Stimulated activated CD8-positive, alpha-beta memory T cell treated with anti-CD3 and anti-CD28 coated beads, Interleukin-15, amount 100 ng/mL, for 24 hours (primary cell): ENCODE measurements around the gene PCA3.

ENCODE experiments used
- DNase-seq: peaks from one replicate; pipeline ENCODE4 v3.0.0-alpha.2; 2020; ENCODE audit warnings: low read depth

The PCA3 gene

DNA sequence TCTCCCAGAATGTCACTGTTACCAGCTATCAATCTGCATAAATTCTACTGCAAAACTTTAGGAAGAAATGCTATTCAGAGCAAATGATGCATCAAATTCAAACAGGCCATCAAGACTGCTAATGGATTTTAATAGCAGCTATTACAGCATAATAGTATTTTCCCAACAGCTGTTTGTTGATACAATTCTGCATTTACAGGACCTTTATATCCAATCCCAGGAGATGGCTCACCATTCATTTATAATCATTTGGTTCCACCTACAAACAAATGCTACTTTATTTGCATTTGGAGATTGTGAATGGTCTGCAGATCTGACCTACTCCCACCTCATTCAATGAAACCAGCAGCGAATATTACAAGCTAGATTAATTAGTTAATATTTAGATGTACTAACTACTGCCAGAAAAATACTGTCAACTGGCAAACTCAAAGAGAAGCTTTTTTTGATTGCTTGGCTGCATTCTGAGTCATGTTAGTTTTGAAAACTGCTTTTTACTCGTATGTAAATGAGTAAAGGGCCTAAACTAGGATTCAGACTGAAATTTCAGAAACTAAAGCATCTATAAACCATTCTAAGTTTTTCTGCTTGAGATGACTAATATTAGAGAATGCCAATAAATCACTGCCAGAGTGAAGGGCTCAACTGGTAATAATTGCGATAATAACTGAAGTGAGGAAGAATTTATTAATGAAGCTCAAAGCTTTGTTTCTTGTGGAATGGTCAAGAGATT lies 7.1 kb upstream of the PCA3 start:
- no peak for DNase-seq

DNA sequence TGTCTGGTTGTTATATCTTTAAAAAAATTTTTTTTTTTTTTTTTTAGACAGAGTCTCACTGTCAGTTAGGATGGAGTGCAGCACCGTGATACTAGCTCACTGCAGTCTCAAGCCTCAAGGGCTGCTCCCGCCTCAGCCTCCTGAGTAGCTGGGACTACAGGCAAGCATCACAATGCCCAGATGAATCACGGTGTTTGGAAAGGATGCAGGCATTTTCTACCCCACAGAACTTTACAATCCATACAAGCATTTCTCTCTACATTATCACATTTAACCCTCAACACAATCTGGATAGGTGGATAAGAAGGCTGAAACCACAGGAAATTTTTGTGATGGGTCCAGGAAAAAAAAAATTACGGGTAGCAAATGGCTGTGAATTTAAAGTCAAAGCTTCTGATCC lies 5.8 kb upstream of the PCA3 start:
- no peak for DNase-seq

DNA sequence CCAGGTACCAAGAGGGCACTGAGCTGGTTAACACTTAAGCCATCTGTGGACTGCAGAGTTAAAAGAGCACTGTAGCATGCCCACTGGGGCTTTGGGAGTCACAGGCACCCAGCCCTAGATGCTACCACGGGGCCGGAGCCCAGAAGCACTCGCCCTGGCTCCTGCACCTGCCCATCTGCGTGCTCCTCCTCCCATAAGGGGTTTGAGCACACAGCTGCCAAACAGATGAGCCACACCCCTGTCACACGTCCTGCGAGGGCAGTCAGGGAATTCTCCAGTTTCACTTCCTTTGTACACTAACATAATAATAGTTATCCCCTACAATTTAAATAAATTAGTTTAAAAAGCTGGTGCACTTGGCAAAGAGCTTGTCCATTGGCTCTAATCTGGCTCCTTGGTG lies 4.5 kb upstream of the PCA3 start:
- DNase-seq, result no peak

DNA sequence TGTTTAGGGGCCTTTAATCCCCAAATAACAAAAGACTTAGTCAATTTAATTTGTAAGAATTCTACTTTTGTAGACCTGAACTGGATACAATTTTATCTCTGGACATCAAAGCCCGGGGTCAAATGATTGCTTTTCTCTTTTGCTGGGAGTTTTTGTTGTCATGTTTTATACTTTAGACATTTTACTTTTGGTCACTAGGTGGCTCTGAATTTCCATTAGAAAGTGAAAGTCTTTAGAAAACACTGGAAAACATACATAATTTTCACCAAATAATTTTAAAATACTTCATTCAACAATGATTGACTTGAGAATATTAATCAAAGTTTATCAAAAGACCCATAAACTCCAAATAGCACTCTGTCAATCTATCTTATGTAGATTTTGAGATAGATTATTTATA lies 2.8 kb upstream of the PCA3 start:
- no peak for DNase-seq

DNA sequence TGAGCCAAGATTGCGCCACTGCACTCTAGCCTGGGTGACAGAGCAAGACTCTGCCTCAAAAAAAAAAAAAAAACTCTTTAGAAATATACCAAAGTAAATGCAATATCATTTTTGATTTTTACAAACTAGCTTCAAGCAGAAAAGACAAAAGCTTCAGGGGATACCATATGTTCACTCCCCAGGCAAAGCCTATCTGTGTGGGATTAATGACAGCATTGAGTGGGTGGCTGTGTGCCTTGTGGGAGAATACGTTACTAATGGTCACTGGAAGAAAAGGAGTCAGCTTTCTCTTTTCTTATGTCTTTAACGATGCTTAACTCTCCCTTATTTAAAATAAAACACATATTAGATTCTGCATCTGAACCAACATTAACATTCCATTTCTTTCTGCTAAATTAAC lies 1.9 kb downstream of the PCA3 start:
- no peak for DNase-seq

DNA sequence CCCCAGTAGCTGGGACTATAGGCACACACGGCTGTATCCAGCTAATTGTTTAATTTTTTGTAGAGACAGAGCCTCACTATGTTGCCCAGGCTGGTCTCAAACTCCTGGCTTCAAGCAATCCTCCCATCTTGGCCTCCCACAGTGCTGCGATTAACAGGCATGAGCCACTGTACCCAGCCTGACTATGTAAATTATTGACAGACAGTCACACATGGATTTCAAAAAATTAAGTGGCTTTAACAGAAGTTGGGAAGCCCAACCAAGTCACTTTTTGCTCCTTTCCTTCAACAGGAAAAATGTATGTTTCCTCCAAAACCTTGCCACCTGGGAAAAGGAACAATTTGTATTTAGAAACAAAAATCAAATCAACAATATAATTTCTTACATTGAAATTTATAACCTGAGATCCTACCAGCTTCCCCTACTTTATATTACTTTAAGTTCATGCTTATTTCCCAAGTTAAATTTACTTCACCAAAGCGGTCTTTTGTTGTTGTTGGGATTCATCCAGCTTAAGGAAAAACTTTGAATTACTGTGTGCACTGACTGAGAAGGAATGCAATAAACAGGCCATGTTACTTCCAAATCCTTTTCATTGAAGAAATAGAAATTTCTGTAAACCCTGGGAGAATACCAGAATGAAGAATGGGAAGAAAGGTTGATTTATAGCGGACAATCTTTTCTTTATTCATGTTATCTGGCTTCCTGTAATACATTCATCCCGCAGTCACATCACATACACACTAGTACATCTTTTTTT lies 8.6 kb downstream of the PCA3 start:
- no peak for DNase-seq

DNA sequence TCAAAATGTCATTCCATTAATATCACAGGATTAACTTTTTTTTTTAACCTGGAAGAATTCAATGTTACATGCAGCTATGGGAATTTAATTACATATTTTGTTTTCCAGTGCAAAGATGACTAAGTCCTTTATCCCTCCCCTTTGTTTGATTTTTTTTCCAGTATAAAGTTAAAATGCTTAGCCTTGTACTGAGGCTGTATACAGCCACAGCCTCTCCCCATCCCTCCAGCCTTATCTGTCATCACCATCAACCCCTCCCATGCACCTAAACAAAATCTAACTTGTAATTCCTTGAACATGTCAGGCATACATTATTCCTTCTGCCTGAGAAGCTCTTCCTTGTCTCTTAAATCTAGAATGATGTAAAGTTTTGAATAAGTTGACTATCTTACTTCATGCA lies 20.6 kb downstream of the PCA3 start:
- no peak for DNase-seq

DNA sequence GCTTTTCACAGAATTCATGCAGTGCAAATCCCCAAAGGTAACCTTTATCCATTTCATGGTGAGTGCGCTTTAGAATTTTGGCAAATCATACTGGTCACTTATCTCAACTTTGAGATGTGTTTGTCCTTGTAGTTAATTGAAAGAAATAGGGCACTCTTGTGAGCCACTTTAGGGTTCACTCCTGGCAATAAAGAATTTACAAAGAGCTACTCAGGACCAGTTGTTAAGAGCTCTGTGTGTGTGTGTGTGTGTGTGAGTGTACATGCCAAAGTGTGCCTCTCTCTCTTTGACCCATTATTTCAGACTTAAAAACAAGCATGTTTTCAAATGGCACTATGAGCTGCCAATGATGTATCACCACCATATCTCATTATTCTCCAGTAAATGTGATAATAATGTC lies 21.3 kb downstream of the PCA3 start:
- DNase-seq, result no peak

DNA sequence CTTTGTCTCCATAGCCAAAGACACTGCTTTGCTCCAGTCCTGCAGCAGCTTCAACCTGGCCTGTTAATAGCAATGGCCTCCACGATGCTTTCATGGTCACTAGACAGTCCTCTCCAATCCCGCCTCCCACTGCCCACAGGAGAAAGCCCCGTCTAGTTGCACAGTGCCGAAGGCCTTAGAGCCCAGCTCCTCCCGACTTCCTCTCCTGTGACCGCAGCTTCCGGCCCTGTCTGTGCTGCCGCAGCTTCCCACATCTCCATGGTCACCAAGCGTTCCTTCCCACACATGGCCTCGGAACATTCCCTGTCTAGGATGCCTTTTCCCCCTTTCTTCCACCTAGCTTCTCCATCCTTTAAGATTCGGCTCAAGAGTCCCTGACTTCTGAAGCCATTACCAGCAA lies 23.4 kb downstream of the PCA3 start:
- no peak for DNase-seq

DNA sequence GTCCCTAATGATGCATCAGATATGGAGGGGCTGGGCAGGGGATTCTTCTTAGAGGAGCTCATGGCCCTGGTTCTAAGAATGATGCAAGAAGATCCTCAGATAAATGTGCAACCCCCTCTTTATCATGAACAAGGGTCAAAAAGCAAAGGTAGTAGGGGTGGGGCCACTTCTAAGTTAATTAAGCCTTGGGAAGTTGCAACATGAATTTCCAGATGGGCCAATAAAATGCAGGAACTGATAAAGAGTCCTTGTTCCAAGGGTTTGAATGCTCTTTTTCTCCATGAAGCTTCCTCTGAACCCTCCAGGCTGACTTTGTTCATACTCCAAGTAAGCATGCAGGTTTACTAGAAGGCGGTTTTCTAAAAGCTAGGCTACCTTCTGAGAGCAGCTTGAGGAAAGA lies 25.6 kb downstream of the PCA3 start:
- DNase-seq, result no peak

DNA sequence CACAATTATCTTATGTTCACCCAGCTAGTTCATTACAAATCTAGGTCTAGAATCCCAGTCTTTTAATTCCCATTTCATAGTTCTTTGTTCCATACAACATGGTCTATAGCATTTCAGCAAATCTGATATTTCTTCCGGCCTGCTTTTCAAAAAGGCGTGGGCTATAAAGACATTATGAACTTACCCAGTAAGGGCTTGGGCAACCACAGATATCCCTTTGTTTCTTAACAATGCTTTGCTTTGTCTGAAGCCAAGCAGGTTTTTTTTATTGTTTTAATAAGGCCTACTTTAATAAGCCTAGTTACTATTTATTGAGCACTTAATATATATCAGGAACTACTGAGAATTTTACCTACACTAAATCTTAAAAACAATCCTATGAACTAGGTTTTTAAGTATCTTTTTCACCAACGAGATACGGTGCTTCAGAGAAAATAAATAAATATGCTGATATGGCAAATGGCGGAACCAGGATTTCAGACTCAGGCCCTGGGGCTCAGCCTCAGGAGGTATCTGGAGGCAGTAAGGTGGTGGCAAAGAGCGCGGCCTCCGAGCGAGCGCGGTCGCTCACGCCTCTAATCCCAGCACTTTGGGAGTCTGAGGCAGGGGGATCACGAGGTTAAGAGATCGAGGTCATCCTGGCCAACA lies 29.7 kb downstream of the PCA3 start:
- DNase-seq, result no peak

DNA sequence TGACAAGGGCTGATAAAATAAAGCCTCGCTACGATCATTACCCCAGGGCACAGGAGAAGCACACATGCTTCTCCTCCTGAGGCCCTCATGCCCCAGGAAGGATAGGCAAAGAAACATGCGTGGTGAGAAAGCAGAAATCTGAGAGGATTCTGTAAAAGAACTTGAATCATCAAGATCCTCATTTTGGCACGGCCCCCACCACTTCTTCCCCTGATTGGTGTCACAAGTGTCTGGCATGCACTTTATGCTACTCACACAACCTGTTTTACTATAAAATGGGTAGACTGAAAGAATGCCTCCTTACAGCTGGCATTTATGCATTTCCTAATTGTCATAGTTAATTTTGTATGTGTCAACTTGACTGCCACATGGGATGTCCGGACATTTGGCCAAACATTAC lies 32.1 kb downstream of the PCA3 start:
- DNase-seq, result no peak

DNA sequence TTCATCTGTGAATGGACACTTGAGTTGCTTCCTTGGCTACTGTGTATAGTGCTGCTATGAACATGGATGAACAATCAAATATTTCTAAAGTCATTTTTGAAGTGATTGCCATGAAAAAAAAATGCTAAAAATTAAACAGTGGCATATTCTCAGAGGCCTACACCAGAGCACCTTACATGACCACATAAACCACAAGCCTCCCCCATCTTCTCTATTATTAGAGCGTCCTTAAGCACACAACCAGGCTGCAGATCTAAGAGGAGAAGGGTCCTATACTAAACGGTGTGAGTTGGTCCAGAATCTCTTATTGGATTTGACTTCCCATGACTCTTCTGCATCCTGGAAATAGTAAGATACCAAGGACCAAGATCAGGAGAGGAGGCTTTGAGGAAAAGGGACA lies 34.3 kb downstream of the PCA3 start:
- DNase-seq, result no peak

DNA sequence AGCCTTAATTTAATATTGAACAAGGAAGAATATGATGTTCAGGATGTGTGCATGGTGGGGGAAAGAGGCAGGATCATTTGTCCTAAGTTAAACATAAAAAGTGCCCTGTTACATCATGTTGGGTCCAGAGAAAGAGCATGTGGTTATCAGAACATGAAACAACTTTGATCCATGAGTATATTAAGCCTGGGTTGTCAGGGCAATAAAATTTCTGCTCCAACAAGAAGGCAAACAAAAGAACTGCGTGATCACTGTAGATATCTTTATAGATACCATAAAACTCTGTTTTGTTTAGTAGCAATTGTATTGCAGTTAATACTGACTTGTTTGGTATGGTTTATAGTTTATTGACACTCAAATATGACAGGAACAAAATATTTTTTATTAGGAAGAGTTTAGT lies 35.2 kb downstream of the PCA3 start:
- no peak for DNase-seq

DNA sequence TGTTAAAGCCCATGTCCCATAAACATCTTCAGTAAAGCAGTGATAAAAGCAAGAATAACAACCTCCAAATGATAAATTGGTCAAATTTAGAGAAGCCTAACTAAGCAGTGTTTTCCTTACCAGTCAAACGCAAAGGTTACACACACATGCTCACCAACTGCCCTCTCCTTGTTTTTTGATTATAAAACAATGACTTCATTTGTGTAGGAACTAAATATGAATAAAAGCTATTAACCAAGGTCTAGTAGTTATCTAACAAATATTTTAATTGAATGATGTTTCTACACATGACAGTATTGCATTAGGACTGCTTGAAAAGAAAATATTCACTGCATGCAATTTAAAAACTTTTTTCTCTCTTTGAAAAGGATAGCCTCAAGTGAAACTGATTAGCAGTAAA lies 36.7 kb downstream of the PCA3 start:
- no peak for DNase-seq

DNA sequence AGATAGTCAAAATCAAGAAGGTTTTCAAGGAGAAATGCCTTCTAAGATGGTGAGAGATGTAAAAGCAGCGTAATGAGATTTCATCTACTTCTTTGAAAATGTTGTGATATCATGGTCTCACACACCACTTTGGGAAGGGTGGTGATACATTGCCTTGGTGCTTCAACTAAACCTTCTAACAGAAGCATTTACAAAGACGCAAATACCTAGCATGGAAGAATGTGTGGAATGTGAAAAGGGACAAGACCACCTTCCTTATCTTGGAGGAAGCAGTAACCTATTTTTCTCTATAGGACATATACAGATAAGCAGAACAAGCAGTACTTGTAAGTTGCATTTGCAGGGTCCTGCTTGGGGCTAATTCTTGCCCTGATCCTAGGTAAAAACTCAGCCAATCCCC lies 38.8 kb downstream of the PCA3 start:
- DNase-seq, result no peak

DNA sequence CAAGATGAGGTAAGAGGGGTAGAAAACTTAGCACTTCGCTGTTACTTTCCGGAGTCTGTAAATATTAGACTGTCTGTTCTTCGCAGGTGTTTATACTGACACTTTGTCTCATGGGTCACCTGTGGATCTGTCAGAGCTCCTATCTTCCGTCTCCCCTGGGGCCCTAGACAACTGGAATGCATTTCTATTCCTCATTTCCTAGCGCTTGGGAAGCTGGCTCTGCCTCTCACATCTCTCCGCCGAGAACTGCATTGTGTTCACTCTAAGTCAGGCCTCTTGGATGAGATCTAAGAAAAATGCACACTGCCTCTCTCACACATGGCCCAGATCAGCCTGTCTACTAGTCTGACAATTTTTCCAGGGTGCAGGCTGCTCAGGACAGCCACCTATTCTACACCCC lies 39.5 kb downstream of the PCA3 start:
- DNase-seq, result no peak

DNA sequence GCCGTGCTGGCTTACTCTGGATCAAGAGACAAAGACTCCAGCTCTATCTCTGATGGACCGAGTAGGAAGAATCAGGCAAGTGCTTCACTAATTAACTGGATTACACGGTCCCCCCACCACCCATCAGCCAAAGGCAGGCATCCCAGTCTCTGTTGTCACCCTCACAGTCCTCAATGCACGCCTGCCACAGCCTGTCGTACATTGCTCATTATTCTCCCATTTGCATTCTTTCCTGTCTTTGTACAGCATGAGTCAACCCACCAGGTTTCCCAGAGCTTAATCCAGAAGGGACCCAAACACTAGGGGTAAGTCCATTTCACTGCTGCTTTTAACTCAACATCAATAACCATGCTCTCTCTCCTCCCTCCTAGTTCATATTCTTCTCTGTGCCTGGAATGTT lies 44.4 kb downstream of the PCA3 start:
- no peak for DNase-seq

DNA sequence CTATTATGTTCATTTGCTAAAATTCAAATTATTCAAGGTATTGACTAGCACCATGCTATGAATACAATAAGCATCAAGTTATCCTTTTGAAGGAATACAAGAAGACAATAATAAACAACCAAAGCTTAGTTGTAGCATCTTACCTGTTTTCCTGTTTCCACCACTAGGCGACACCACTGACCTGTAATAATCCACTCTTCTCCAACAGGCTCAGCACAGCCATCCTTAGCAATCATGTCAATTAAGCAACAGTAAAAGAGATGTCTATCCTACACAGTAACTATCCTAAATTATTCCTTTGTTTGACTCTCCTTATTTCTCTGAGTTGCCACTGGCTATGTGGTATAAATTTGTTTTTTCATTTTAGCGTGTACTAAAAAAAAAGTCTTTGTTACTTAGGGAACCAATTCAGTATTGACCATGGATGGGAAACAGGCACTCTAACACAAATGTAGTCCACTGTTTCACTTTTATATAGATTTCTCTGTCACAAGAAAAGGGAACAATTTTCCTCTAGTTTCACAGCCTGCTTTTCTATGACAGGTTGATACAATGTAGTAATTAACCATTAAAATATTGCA lies 46.2 kb downstream of the PCA3 start:
- DNase-seq, result no peak

DNA sequence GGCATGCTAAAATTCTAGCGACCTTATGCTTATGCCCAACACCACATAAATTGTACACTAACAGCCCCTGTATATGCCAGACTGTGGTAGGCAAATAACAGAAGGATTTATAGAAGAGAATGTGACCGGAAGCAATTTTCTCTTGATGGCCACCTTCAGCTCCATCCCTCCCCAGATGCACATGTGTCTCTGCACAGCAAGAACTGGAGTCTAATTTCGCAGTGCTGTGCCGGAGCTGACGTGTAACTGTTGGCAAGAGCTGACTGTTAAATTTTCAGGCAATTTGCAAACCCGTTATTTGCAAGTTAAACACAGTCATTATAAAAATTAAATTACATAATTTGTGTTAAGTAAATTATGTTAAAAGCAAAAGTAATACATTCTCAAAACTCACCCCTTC lies 48.4 kb downstream of the PCA3 start:
- no peak for DNase-seq

DNA sequence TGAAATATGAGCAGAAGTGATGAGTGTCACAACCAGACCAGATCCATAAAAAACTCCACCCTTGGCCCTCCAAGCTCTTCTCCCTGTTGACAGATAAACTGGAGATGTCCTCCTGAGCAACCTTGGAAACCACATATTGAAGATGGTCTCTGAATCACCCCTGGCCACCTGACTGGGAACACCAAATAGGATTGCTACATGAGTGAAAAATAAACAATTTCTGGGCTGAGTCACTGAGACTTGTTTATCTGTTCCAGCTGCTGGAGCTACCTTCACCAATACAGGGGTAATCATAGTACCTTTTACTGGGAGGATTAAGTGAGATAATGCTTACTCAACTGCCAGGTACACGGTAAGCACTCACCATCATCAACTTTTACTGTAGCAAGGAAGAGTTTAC lies 53.3 kb downstream of the PCA3 start:
- DNase-seq, result no peak

DNA sequence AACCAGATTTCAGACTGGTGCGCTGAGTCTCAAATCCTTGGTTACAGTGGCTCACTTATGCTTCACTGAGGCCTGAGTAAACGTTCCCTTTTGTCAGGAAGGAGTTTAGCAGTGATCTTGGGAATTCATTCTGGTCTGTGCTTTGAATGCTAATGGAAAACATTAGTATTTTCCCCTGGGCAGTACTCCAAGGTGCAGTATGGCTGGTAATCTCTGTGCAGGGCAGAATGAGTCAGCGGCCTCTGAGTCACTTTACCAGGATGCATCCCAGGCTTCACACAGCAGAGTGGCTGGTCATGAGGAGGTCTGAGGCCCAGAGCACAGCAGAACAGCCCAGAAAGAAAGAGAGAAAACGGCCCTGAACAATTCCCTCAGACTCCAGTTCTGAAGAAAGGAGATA lies 54.0 kb downstream of the PCA3 start:
- DNase-seq, result no peak

DNA sequence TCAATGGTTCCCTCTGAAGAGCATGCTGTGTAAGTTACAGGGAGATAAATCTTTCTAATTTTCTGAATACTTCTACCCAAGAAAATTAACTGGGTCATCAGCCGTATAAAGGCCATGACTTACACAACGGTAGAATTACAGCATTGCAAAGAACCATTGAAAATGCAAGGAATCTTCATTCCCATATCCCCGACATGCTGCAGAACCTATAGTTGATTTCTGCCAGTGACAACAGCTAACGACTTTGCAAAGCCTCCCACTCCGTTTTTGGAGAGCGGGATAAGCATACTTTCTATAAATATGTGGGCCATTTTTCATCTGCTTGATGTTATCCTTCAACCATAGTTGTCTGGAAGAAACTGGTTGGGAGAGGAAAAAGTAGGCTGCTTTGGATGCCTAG lies 56.2 kb downstream of the PCA3 start:
- no peak for DNase-seq
